ENCODE measurements around the gene STAP1.
"Not testable (repeated sequence)": the region's sequence is repeated elsewhere in the genome, so short reads cannot be mapped to it uniquely, and the experiment has no call there.

The STAP1 gene

DNA sequence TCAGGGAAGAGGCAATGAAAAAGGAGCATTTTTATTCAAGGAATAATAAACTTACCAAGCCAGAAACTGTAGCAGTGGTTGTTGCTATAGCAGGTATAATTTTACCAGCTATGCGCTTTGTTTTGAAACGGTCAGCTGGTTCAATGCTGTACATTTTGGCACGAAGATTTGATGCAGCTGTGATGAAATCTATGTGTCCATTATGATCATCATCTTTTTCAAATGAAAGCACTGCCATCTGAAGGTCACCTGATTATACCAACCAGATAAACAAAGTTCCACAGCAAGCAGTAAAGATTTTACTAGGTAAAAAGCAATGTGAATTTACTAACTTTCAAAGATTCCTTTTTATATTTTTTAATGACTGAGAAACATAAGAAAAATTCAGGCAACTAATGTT, 66.4 kb downstream of the STAP1 start:
- no peak for DNase-seq (ENCODE audit: low read depth)

DNA sequence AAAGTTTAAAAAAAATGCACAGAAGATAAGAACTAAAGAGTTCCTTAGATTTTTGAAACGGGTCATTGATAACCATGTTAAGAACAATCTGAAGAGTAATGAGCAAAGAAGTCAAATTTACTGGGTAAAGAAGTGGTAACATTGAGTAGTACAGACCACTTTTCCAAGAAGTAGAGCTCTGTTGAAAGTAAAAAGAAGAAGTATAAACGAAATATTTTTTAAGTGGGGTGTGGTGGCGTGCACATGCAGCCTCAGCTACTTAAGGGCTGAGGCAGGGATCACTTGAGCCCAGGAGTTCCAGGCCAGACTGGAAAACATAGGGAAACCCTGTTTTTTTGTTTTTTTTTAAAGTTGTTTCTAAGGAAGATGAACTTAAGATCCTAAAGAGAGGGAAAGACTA, 74.0 kb downstream of the STAP1 start:
- no peak for DNase-seq (ENCODE audit: low read depth)

DNA sequence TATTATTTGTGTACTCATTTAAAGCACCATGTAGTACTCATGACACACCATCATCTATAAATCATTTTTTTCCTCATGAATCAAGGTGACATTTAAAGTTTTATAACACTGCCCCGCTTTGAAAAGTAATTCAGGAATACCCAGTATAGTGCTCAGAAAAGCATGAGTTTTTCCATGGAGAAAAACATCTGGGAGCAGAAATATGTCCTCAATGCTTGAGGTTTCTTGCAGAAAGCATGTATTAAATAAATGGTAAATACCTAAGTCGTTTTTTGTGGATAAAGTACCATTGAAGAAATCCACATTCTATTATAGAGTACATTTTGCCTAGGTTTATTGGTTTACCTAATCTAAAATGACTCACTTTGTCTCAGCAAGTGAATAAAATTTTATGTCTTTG, 76.2 kb downstream of the STAP1 start:
- DNase-seq (ENCODE audit: low read depth): no peak

DNA sequence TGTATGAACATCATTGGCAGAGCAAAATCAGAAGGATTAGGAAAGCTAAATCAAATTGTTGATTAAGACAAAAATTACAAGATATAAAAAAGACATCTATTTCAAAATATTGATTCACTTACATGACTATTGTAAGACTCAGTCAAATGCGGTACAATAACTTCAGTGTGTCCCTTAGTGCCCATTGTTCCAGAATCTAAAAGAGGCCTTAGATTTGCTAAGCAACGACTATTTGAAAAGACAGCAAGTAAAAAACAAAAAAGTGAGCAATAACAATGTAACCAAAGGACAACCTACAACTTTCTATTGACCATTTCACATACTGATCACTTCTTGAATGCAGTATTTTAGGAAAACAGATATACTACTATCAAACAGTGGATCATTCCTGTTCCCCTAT, 76.8 kb downstream of the STAP1 start:
- no peak for DNase-seq (ENCODE audit: low read depth)

DNA sequence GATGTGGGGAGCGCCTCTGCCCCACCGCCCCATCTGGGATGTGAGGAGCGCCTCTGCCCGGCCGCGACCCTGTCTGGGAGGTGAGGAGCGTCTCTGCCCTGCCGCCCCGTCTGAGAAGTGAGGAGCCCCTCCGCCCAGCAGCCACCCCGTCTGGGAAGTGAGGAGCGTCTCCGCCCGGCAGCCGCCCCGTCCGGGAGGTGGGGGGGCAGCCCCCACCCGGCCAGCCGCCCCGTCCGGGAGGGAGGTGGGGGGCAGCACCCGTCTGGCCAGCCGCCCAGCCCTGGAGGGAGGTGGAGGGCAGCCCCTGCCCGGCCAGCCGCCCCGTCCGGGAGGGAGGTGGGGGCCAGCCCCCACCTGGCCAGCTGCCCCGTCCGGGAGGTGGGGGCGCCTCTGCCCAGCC, 78.5 kb downstream of the STAP1 start:
- DNase-seq (ENCODE audit: low read depth): not testable (repeated sequence)

DNA sequence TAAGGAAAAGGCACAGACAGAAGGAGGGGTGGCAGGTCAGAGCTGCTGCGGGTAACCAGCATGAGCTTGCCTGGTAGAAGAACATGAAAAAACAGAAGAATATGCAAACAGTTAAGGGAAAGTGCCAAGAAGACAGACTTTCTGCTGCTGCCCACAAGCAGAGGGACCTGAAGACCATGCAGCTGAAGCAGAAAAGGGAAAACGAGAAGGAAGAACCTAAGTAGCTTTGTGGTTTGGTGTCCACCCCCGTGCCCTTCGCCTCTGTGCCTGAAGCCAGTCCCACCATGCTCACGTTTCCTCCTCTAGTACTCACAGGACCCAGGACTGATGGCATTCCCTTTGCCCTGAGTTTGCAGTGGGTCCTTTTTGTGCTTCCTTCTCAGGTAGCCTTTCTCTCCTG, 79.6 kb downstream of the STAP1 start:
- no peak for DNase-seq (ENCODE audit: low read depth)

DNA sequence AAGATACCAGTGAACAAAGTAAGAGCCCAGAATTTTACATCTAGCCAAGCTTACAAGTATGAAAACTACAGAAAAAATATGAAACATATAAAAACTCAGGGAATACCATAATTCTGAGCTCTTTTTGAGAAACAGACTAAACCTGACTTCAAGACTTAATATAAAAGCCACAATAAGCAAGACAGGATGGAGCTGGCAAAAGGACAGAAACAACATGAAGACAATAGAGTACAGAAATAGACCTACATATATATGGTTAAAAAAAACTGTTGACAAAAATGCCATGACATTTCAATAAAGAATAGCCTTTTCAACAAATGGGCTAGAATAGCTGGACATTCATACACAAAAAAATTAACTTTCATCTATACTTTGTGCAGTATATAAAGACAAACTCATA, 93.0 kb downstream of the STAP1 start:
- no peak for DNase-seq (ENCODE audit: low read depth)
